ENCODE data around the gene DSE.

The DSE gene

GRCh38 chr6:116452531-116452930 is 81.8 kb downstream of the DSE start:
- no peak for TF ChIP-seq CTCF (IDR thresholded peaks at IDR 0.05; ENCODE audit: low read depth, low read length)

DNA sequence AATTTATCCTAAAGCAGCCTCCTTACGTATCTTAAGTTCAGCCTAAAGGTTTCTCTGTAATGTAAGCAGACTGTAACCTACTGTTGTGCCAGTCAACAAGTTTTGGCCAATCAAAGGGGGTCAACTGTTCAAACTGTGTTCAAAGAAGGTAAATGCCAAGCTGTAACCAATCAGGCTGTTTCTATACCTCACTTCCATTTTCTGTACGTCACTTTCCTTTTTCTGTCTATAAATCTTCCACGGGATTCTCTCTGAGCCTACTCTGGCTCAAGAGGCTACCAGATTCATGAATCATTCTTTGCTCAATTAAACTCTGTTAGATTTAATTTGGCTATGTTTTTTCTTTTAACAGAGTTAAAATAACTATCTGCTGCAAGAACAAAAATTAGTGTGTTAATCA is 85.4 kb downstream of the DSE start:
- no peak for TF ChIP-seq CTCF (IDR thresholded peaks at IDR 0.05; ENCODE audit: low read depth, low read length)
- DNase-seq (ENCODE audit: extremely low read depth, low read depth) = no peak

More at GRCh38 chr6:116452531-116452930, 81.8 kb downstream of the DSE start:
- no peak for DNase-seq (ENCODE audit: extremely low read depth, low read depth)

GRCh38 chr6:116456927-116457326 is 86.2 kb downstream of the DSE start:
- TF ChIP-seq CTCF (IDR thresholded peaks at IDR 0.05; ENCODE audit: low read depth, low read length) = no peak
- no peak for DNase-seq (ENCODE audit: extremely low read depth, low read depth)

- DNase-seq (ENCODE audit: extremely low read depth, low read depth) = no peak
- no peak for TF ChIP-seq CTCF (IDR thresholded peaks at IDR 0.05; ENCODE audit: low read depth, low read length)
These were observed 87.5 kb downstream of the DSE start for GRCh38 chr6:116458264-116458663.

DNA sequence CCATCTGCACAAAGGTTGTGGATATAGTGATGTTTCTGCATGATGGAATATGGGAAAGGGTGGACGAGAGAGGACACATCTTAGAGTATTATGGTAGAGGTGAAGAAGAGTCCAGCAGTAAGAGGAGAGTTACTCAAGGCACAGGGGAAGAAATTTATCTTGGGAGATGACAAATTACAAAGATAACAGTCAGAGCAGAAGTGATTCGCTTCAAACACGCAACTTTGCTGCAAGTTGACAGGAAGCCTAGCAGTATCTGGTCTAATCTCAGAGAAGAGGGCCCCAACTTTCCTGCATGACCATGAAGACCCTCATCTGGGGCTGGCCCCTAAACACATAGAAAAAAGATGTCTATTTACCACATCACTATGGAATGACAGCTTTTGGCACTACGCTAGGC is 89.2 kb downstream of the DSE start:
- no peak for DNase-seq (ENCODE audit: extremely low read depth, low read depth)
- TF ChIP-seq CTCF (IDR thresholded peaks at IDR 0.05; ENCODE audit: low read depth, low read length) = no peak

GRCh38 chr6:116461331-116461931 is 90.7 kb downstream of the DSE start, which contains the start of gene CALHM6:
Gene CALHM6, plus strand, starts transcription at chr6:116461375. Its CDS starts 555 bp downstream, at chr6:116461930.
- no peak for TF ChIP-seq CTCF (IDR thresholded peaks at IDR 0.05; ENCODE audit: low read depth, low read length)
- no peak for DNase-seq (ENCODE audit: extremely low read depth, low read depth)

DNA sequence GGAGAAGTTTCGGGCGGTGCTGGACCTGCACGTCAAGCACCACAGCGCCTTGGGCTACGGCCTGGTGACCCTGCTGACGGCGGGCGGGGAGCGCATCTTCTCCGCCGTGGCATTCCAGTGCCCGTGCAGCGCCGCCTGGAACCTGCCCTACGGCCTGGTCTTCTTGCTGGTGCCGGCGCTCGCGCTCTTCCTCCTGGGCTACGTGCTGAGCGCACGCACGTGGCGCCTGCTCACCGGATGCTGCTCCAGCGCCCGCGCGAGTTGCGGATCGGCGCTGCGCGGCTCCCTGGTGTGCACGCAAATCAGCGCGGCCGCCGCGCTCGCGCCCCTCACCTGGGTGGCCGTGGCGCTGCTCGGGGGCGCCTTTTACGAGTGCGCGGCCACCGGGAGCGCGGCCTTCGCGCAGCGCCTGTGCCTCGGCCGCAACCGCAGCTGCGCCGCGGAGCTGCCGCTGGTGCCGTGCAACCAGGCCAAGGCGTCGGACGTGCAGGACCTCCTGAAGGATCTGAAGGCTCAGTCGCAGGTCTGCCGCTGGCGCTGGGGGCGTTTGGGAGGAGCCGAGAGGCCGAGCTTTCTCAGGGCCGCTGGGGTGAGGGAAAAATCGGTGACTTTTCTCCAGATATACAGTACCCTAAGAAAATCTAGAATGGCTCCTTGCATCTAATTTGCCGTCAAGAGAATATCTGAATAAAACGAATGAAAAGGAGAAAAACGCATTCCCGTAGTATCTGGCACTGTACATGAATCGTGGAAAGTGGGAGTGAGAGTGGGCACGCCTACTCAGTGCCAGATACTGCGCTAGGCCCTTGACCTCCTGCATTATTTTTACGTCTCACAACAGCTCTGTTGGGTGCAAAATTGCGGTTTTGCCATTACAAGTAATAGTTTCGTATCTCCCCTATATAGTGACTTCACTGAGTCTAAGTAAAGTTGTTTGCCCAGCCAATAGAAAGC is 91.5 kb downstream of the DSE start:
- DNase-seq (ENCODE audit: extremely low read depth, low read depth) = no peak
- no peak for TF ChIP-seq CTCF (IDR thresholded peaks at IDR 0.05; ENCODE audit: low read depth, low read length)
